Renal cortical epithelial cell (primary cell): ENCODE data around the gene ZNF790. TPM values are rescaled to one million over a fixed set of nuclear protein-coding genes. Genes with fewer than 3 reads are reported as not detected.

ENCODE experiments used
- DNase-seq: peaks from one replicate; pipeline ENCODE4 v3.0.0-alpha.2; 2011; ENCODE audit warnings: low read depth
- total RNA-seq: library from RNA; depleted of rRNA; stranded (reverse); fragments of >200 nt; gene quantifications from 2 replicates; pipeline ENCODE4 v1.2.3, GENCODE V29; 2014

Gene ZNF790
- total RNA-seq, 1 donor from 2014 or later: 12.7 TPM

GRCh38 chr19:36772311-36773222, 65.6 kb downstream of the ZNF790 start, which contains the start of gene ZNF850:
TSS of gene ZNF850 (minus strand) at chr19:36772807. CDS start at chr19:36762606, 10,201 bp downstream.
- DNase-seq: peak; percentile 83

GRCh38 chr19:36771261-36772231, 66.6 kb downstream of the ZNF790 start:
- DNase-seq: peak; percentile 68

Other genes with a start within 250 kb of the ZNF790 start
- 5.6 and 19.0 TPM in 2 replicates for gene ZNF382, start 233.1 kb downstream of the ZNF790 start, total RNA-seq
- gene ZNF461, start 171.6 kb downstream of the ZNF790 start, total RNA-seq: 13.2 TPM in 2 replicates
- gene ZNF567, start 150.8 kb downstream of the ZNF790 start, total RNA-seq: 5.6 and 9.4 TPM in 2 replicates
- gene ZNF850, start 65.6 kb downstream of the ZNF790 start, total RNA-seq: 3.1 and 3.9 TPM in 2 replicates
- 1.6 and 5.5 TPM in 2 replicates for gene ZNF345, start 12.5 kb upstream of the ZNF790 start, total RNA-seq
- 3.8 and 4.0 TPM in 2 replicates for gene ZNF829, start 77.9 kb upstream of the ZNF790 start, total RNA-seq
- 4.2 and 14.4 TPM in 2 replicates for gene ZNF568, start 77.9 kb upstream of the ZNF790 start, total RNA-seq
- gene ZNF420, start 240.0 kb upstream of the ZNF790 start, total RNA-seq: 2.8 and 15.8 TPM in 2 replicates